Body of pancreas (tissue), 4 donors: Measurements from ENCODE around the gene SYMPK.

Experiments
- CTCF ChIP-seq, 7 experiments: fragments of 450-650 bp in 4 of 7; fragments of 200-600 bp in 3 of 7; sonication (generic) in 3 of 7; IDR thresholded peaks; one replicate each; pipeline ENCODE4 v1.5.1; 2016 to 2019; ENCODE audit warnings: antibody characterized with exemption in 7 of 7
- POLR2A ChIP-seq, 3 donors: fragments of 450-650 bp; IDR thresholded peaks; one replicate each; pipeline ENCODE4 v1.6.1; 2016; ENCODE audit warnings: antibody characterized with exemption in 3 of 3, mild to moderate bottlenecking in 2 of 3

- no peak for TF ChIP-seq POLR2A (IDR thresholded peaks at IDR 0.05)
- no peak for TF ChIP-seq CTCF (IDR thresholded peaks at IDR 0.05)
Observed at GRCh38 chr19:45823182-45823581, 39.8 kb downstream of the SYMPK start.
